GM20431 (cell line): Measurements from ENCODE around the gene PRKN.

Experiments used
- in situ Hi-C: fragments of 300-500 bp; cut with MseI, MboI; formaldehyde crosslinking; loops from one replicate; pipeline ENCODE4 v1.15.0; 2020; ENCODE audit warnings: low sequenced_read_pairs; ENCODE audit not compliant: unreplicated experiment

PRKN gene

DNA sequence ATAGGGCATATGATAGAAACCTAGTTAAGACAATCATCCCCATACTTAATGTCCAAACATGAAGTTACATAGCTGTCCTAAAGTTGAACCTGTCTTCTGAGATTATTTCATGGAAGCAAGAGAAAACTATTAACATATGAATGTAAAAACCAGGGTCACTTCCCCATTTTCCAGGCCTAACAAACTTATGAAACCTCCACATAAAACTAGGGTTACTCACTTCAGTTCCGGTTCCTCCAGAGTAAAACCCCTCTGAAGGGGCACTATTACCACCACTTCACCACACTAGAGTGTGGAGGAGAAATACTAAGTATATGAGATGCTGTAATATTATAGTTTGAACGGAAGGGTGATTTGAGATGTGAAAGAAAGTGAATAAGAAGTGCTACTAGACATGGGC, 14.9 kb downstream of the PRKN start:
- in situ Hi-C loops = no loop called here

- in situ Hi-C loops = no loop called here
Measured at GRCh38 chr6:162711376-162711775, 16.2 kb downstream of the PRKN start.

GRCh38 chr6:162710936-162711335, 16.6 kb downstream of the PRKN start:
- in situ Hi-C loops = no loop called here

DNA sequence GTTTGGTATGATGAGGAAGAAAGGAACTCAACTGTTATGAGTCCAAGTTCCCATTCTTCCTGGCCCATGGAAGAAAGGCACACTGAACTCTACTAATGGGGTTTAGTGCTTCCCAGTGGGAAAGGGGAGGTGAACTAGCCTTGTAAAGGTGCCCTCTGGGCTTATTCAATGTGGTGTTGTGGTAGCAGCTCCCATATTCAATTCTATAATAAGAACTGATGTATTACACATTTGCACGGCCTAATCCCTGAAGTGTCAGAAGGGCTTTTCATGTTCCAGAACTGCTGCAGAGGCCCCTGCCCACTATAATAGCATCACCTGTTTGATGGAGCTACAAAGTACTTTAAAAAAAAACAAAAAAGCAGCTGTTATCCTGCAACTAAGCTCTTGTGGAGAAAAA, 17.1 kb downstream of the PRKN start:
- in situ Hi-C loops = no loop called here

DNA sequence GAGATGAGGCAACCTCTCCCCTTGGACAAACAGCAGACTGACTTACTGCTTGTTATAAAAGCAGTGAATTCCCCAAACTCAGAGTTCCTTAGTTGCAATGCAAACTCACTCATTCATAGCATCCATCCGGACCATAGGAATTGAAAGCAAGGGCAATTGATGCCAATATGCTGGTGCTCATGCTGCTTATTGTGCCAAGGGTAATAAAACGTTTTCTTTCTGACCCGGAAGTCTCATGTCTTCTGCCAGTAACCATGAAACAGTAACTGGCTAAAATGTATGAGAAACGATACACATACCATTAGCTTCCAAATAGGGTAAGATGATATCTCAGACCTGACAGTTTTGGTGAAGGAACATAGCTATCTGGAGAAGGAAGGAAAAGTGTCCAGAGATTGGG, 18.1 kb downstream of the PRKN start:
- in situ Hi-C loops = no loop called here

DNA sequence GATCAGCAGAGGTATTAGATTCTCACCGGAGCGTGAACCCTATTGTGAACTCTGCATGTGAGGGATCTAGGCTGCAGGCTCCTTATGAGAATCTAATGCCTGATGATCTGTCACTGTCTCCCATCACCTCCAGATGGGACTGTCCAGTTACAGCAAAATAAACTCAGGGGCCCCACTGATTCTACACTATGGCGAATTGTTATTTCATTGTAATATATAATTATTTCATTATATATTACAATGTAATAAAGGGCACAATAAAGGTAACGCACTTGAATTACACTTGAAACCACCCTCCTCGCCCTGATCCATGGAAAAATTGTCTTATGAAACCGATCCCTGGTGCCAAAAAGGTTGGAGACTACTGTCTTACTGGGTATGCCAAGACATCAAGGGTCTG, 18.6 kb downstream of the PRKN start:
- in situ Hi-C loops = no loop called here

- in situ Hi-C loops = no loop called here
Measured at GRCh38 chr6:162706232-162706631, 21.3 kb downstream of the PRKN start.

DNA sequence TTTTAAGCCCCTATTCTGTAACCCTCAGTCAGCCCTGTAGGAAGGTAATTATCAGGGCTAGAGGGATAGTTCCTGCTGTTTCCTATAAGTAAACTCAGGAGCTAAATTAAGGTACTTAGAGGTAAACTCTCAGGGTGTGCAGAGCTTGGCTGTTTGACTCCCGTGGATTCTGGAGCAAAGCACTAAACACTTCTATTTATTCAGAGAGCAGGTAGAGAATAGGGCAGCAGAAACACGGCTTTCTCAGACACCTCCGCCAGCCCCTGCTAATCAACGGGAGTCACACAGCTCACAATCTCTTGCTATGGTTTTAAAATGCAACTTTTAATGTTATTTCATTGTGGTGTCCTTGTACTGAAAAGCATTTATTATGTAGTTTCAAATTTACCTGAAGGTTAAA, 21.8 kb downstream of the PRKN start:
- in situ Hi-C loops = no loop called here

- in situ Hi-C loops = no loop called here
Measured at GRCh38 chr6:162704001-162704400, 23.6 kb downstream of the PRKN start.

GRCh38 chr6:162702446-162702845, 25.1 kb downstream of the PRKN start:
- in situ Hi-C loops = no loop called here

DNA sequence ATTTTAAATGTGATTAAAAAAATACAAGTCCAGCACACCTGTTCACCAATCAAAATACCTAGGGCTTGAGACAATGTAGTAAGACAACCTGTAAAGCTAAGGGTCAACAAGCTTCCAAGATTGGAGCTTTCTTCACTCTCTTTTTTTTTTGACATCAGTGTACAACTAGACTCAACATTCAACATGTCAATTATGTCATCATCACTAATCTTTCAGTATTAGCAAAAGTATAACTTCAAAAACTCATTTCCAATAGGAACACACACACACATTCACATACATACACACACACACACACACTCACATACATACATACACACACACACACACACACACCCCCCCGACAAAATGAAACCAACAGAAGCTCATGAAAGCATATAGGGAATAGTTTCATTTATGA, 26.0 kb downstream of the PRKN start:
- in situ Hi-C loops = no loop called here

GRCh38 chr6:162700966-162701365, 26.6 kb downstream of the PRKN start:
- in situ Hi-C loops = no loop called here

DNA sequence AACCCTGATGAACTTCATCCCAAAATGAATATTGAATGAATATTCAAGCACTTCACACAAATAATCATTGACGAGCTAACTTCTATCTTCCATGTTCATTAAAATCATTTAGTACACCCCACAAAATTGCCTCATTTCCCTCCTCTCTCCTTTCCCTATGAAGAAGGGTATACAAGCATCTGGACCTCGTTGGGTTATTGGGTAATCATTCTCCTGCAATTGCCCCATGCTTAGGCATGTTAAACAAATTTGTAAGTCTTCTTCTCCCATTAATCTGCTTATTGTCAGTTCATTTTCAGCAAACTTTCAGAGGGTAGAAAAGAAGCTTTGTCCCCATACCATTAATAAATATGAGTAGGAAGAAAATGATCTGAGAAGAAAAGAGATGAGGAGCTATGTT, 27.6 kb downstream of the PRKN start:
- in situ Hi-C loops = no loop called here

GRCh38 chr6:162698440-162698839, 29.1 kb downstream of the PRKN start:
- in situ Hi-C loops = no loop called here

DNA sequence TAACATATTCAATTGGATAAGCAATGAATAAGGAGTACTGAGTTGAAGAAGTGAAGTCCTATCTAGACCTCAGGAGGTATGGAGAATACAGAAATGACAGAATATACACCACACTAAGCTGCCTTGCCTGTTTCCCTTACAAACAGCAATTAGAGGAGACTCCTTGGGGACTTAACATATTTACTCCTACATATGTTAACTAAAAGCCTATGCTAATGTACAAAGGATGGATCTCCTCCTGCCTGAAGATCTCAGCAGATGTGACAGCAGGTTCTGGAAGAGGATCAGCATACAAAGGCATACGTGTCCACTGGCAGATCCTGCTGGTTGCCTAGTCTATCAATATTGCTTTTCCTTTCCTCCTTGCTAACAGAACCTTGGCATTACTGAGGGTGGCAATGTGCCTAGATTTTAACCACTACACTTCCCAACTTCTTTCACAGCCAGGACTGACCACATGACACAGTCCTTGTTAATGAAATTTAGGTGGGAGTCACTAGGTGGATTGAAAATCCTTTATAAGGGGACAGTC, 29.6 kb downstream of the PRKN start:
- in situ Hi-C loops = no loop called here

DNA sequence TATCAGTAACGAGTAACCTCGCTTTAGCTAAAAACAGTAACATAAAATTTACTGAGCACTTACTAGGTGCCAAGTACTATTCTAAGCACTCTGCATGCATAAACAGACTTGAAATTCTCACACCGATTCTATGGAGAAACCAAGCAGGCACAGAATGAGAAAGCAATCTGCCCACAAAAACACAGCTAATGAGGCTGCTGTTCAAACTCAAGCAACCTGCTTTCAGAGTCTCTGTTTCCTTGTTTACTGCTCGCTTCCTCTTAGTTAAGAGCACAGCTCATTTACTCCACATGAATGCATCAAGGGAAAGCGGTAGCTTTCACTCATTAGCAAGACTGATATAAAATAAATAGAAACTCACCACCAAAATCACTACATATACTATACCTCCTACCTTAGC, 37.4 kb downstream of the PRKN start:
- in situ Hi-C loops = no loop called here

DNA sequence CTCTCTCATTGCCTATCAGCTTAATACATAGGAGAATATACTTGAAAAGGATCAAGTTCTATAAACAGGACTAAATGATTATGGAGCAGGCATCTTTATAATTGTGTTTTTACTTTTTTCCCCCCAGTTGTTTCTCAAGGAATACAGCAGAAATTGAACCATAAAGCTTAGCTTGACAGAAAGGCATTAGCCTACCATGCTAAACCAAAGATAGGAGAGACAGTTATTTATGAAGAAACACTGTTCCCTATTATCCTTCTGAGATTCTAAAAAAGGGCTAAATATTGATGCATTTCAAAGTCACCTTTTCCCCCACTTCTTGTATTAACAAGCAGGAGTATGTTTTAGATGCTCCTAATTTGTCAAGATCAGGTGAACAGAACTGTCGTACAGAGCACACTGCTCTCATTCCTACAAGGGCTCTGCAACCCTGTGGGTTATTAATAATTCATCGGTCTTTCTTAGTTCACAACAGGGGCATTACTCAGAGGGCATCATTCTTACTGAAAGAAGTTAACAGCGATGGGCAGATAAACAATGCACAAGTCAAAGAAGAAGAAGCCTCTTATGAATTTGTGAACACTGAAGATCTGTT, 38.7 kb downstream of the PRKN start:
- in situ Hi-C loops = no loop called here

DNA sequence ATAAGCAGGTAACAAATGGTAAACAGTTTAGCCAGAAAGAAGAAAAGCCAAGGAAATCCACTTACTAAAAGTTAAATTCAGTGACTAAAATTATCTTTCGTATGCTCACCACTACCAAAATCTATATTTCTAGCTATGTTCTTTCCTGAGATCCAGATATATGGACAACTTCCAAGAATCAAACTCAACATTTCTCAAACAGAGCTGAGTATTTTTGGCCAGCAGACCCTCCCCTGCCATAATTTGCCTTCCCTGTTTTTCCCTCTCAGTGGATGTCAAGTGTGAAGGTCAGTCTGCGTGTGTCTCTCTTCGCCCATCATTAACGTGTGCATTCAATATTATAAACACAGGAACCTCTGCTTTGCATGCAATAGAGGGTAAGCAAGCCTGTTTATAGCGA, 42.0 kb downstream of the PRKN start:
- in situ Hi-C loops = no loop called here

DNA sequence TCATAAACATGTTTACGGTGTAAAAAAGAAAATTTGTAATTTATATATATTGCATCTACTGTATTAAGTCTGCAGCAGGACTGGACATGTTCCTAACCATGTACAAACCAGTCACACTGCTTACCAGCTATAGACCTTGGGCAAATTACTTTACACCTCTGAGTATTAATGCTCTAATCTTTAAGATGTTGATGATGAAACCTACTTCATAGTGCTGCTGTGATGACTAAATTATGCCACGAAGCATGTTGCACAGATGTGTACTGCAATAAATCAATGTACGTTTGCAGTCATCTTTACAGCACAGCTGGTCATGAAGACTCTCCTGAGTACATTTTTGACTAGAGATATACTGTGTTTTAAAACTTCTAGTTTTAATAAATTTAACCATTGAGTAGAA, 42.6 kb downstream of the PRKN start:
- in situ Hi-C loops = no loop called here

DNA sequence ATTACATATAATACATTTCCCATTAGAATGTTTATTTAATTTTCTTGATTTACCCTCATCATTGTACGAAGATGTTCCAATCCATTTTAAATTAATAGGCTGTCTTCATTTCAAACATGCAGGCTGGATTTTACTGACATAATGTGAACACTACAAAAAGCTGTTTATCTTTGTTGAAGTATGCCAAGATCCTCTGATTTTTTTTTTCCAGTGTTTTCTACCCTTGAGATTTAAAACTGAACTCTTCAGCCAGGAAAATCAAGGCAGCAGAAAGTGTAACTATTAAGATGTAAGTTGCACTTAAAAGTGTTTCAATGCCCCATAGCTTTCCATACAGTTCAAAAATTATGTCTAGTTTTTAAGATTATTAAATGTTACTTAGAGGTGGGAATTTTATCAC, 43.5 kb downstream of the PRKN start:
- in situ Hi-C loops = no loop called here

DNA sequence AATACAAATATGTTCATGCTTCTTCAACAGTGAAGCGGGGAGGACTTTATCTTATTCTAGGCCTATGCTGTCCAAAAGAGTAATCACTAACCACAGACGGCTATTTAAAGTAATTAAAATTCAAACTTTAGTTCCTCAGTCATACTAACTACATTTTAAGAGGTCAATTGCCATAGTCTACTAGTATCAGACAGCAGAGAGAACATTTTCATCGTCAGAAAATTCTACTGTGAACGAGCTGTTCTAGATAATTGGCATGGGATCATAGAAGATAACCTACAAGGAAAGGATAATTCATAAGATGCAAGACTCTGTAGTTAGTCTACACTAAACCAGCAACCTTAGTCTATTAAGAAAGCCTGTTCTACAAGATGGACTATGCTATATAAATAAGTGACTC, 44.4 kb downstream of the PRKN start:
- in situ Hi-C loops = no loop called here

DNA sequence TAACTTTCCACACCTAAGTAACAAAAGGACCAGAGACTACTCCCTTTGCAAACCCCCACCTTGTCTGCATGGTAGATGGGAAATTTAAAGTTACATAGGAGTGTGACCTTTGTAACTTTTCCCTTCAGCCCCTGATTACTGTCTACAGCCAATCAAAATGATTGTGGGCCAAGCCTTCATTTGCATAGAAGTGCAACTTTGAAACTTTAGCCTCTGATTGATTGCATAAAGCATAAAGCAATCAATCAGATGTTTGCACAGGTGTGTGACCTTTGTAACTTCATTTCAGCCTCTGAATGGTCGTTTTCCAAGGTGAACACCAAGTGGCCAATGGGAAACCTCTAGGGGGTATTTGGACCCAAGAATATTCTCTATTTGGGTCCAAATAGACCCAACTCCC, 46.1 kb downstream of the PRKN start:
- in situ Hi-C loops = no loop called here

DNA sequence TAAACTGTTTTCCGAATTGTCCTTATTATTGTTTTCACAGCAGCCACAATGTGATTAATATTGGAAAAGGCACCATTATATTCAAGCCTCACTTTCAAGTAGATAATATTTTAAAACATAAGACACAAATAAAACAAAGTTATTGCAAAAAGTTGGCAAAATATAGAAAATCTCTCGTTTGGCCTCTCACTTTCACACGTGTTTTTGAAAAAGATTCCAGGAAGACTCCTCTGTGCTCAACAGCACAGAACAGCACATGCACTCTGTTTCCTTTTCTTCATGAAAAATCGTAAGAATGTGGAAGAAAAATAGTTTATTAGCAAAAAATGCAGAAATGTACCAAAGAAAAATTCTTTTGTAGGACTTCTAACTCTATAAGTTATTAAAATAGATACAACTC, 46.7 kb downstream of the PRKN start:
- in situ Hi-C loops = no loop called here
